ENCODE data around the gene ATP2C2. TPM values are rescaled to one million over a fixed set of nuclear protein-coding genes. Genes with fewer than 3 reads are reported as not detected.

Gene ATP2C2
- polyA plus RNA-seq, 1 of the 3 experiments (the other 2 are of a cell fraction), result 0.33 TPM

DNA sequence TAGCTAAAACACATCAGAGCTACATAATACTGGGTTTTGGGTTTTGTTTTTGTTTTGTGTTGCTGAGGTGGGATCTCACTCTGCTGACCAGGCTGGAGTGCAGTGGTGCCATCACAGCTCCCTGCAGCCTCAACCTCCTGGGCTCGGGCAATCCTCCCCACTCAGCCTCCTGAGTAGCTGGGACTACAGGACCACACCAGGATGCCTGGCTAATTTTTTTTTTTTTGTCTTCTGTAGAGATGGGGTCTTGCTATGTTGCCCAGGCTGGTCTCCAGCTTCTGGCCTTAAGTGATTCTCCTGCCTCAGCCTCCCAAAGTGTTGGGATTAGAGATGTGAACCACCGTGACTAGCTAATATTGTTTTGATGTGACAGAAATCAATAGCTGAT, 129.9 kb downstream of the ATP2C2 start:
- ChIA-PET POLR2A (no interaction called here), CTCF (interaction anchor here (0.7 to 2.3 kb wide), 9 partner anchors 13 to 323 kb away, joined by 3 to 13 read pairs (median 4); no protein-coding TSS in a partner anchor)
- Histone ChIP-seq H3K4me2 (no peak overlapping the region), H3K27ac (ENCODE audit: low read depth in 2 of 2, low read length in 1 of 2) (no peak overlapping the region), H4K20me1 (ENCODE audit: insufficient read depth) (no peaks in the 10 kb centered on the region), H3F3A (replicated peaks; ENCODE audit: insufficient read depth) (no peaks in the 10 kb centered on the region), H3K36me3 (replicated peaks in 1 of 2; ENCODE audit: control insufficient read depth in 1 of 2, insufficient read depth in 2 of 2, low read length in 1 of 2) (peaks cover 41 to 57% of the 10 kb centered on the region in 2 experiments), H3K4me3 (ENCODE audit: low read depth in 2 of 2, low read length in 1 of 2) (no peak overlapping the region), H2AFZ (ENCODE audit: low read depth) (no peak overlapping the region), H3K4me1 (ENCODE audit: control insufficient read depth in 1 of 2, insufficient read depth in 2 of 2, low read depth in 1 of 2, low read length in 1 of 2) (peaks cover 1 to 2% of the 10 kb centered on the region in 2 experiments; a peak in 2 of 4 replicates), H3K9ac (no peak overlapping the region), H3K79me2 (ENCODE audit: insufficient read depth) (peaks cover 36% of the 10 kb centered on the region; the same call in 1 of the 2 replicates), H3K9me3 (no peaks in the 10 kb centered on the region), H3K9me2 (no peaks in the 10 kb centered on the region), H3K27me3 (ENCODE audit: insufficient read depth) (no peaks in the 10 kb centered on the region)
- no peak for DNase-seq
- TF ChIP-seq, protein P1, sequence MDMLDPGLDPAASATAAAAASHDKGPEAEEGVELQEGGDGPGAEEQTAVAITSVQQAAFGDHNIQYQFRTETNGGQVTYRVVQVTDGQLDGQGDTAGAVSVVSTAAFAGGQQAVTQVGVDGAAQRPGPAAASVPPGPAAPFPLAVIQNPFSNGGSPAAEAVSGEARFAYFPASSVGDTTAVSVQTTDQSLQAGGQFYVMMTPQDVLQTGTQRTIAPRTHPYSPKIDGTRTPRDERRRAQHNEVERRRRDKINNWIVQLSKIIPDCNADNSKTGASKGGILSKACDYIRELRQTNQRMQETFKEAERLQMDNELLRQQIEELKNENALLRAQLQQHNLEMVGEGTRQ (IDR thresholded peaks at IDR 0.05; ENCODE audit: borderline replicate concordance, low read depth, low read length), result no peak
- TF ChIP-seq, protein P2, sequence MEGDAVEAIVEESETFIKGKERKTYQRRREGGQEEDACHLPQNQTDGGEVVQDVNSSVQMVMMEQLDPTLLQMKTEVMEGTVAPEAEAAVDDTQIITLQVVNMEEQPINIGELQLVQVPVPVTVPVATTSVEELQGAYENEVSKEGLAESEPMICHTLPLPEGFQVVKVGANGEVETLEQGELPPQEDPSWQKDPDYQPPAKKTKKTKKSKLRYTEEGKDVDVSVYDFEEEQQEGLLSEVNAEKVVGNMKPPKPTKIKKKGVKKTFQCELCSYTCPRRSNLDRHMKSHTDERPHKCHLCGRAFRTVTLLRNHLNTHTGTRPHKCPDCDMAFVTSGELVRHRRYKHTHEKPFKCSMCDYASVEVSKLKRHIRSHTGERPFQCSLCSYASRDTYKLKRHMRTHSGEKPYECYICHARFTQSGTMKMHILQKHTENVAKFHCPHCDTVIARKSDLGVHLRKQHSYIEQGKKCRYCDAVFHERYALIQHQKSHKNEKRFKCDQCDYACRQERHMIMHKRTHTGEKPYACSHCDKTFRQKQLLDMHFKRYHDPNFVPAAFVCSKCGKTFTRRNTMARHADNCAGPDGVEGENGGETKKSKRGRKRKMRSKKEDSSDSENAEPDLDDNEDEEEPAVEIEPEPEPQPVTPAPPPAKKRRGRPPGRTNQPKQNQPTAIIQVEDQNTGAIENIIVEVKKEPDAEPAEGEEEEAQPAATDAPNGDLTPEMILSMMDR (IDR thresholded peaks at IDR 0.05), result no peak
- no peak for TF ChIP-seq SIN3A (IDR thresholded peaks at IDR 0.05; ENCODE audit: borderline replicate concordance, low read depth, low read length)
- TF ChIP-seq, protein P3, sequence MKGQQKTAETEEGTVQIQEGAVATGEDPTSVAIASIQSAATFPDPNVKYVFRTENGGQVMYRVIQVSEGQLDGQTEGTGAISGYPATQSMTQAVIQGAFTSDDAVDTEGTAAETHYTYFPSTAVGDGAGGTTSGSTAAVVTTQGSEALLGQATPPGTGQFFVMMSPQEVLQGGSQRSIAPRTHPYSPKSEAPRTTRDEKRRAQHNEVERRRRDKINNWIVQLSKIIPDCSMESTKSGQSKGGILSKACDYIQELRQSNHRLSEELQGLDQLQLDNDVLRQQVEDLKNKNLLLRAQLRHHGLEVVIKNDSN (IDR thresholded peaks at IDR 0.05; ENCODE audit: borderline replicate concordance, low read depth), result no peak
- 100% methylated on average over 2 of the region's 2 CpGs for WGBS (ENCODE audit: low lambda C conversion rate)

- Histone ChIP-seq H3K9me2 (no peaks in the 10 kb centered on the region), H3K4me1 (ENCODE audit: control insufficient read depth in 1 of 2, insufficient read depth in 2 of 2, low read depth in 1 of 2, low read length in 1 of 2) (peaks cover 7 to 10% of the 10 kb centered on the region in 2 experiments; a peak in 2 of 4 replicates), H4K20me1 (ENCODE audit: insufficient read depth) (no peaks in the 10 kb centered on the region), H3K36me3 (replicated peaks in 1 of 2; ENCODE audit: control insufficient read depth in 1 of 2, insufficient read depth in 2 of 2, low read length in 1 of 2) (peaks cover 33 to 49% of the 10 kb centered on the region in 2 experiments), H3K27ac (ENCODE audit: low read depth in 2 of 2, low read length in 1 of 2) (no peak overlapping the region), H3K9ac (no peak overlapping the region), H2AFZ (ENCODE audit: low read depth) (no peak overlapping the region), H3K79me2 (ENCODE audit: insufficient read depth) (peaks cover 44% of the 10 kb centered on the region; the same call in 1 of the 2 replicates), H3K4me3 (ENCODE audit: low read depth in 2 of 2, low read length in 1 of 2) (no peak overlapping the region), H3K27me3 (ENCODE audit: insufficient read depth) (no peaks in the 10 kb centered on the region), H3K9me3 (no peaks in the 10 kb centered on the region), H3F3A (replicated peaks; ENCODE audit: insufficient read depth) (no peaks in the 10 kb centered on the region), H3K4me2 (no peak overlapping the region)
- ChIA-PET CTCF (interaction anchor here (0.8 to 1.8 kb wide), 4 partner anchors 12 to 324 kb away, joined by 3 to 6 read pairs (median 4); no protein-coding TSS in a partner anchor), POLR2A (no interaction called here)
- 97% methylated on average over 13 of the region's 13 CpGs for WGBS (ENCODE audit: low lambda C conversion rate)
- no peak for DNase-seq
- no peak for TF ChIP-seq SIN3A (IDR thresholded peaks at IDR 0.05; ENCODE audit: borderline replicate concordance, low read depth, low read length)
- TF ChIP-seq MXI1 (IDR thresholded peaks at IDR 0.05; ENCODE audit: low read depth, low read length), result no peak
- TF ChIP-seq GATA2 (CRISPR knock-in tag; IDR thresholded peaks at IDR 0.05), result no peak
- TF ChIP-seq CHD2 (IDR thresholded peaks at IDR 0.05; ENCODE audit: low read length, partially characterized antibody), result no peak
- no peak for TF ChIP-seq NFIC (IDR thresholded peaks at IDR 0.05; ENCODE audit: borderline replicate concordance)
- no peak for TF ChIP-seq RCOR1 (IDR thresholded peaks at IDR 0.05; ENCODE audit: low read length)
- no peak for TF ChIP-seq EZH2phosphoT487 (IDR thresholded peaks at IDR 0.05; ENCODE audit: borderline replicate concordance, low read depth)
- no peak for TF ChIP-seq SMC3 (IDR thresholded peaks at IDR 0.05; ENCODE audit: low read depth, low read length)
- no peak for TF ChIP-seq YY1 (IDR thresholded peaks at IDR 0.05; ENCODE audit: low read depth)
- no peak for TF ChIP-seq TCF12 (IDR thresholded peaks at IDR 0.05)
- TF ChIP-seq ELF1 (IDR thresholded peaks at IDR 0.05), result no peak
- TF ChIP-seq REST (IDR thresholded peaks at IDR 0.05; ENCODE audit: low read depth, low read length), result no peak
- TF ChIP-seq EP300 (IDR thresholded peaks at IDR 0.05; ENCODE audit: borderline replicate concordance in 1 of 2, low read depth in 1 of 2, low read length in 1 of 2), result no peak
Observed at GRCh38 chr16:84498859-84499620, 130.7 kb downstream of the ATP2C2 start.

Data from SK-N-SH (cell line).